Activated CD8-positive, alpha-beta T cell treated with anti-CD3 and anti-CD28 coated beads for 36 hours (primary cell): ENCODE data around the gene RFC2. TPM values are rescaled to one million over a fixed set of nuclear protein-coding genes. Genes with fewer than 3 reads are reported as not detected.

Experiments
- ATAC-seq: fragments of 200-7000 bp; cut with Tn5 transposase; one replicate; pipeline ENCODE4 v1.10.0; 2021; ENCODE audit warnings: mild to moderate bottlenecking, moderate library complexity
- CTCF ChIA-PET: fragments of 350-600 bp; sonication (Branson Sonifier 250); formaldehyde crosslinking; loops from one replicate; lab custom pipeline; 2021; ENCODE audit warnings: antibody characterized with exemption; lab: Charles Lee
- POLR2A ChIA-PET: fragments of 350-600 bp; sonication (Branson Sonifier 250); formaldehyde crosslinking; loops from one replicate; lab custom pipeline; 2021; ENCODE audit warnings: antibody characterized with exemption; lab: Charles Lee
- DNase-seq: peaks from one replicate; pipeline ENCODE4 v3.0.0-alpha.2; 2020
- H3K27ac Mint-ChIP-seq: one replicate; pipeline ENCODE4 v1.8.0; 2021; ENCODE audit warnings: mild to moderate bottlenecking, mixed read lengths
- H3K27me3 Mint-ChIP-seq: one replicate; pipeline ENCODE4 v1.8.0; 2021; ENCODE audit warnings: mixed read lengths
- H3K36me3 Mint-ChIP-seq: one replicate; pipeline ENCODE4 v1.8.0; 2021; ENCODE audit warnings: low read depth, mixed read lengths
- H3K4me1 Mint-ChIP-seq: one replicate; pipeline ENCODE4 v1.8.0; 2021; ENCODE audit warnings: low read depth, mixed read lengths
- H3K4me3 Mint-ChIP-seq: one replicate; pipeline ENCODE4 v1.8.0; 2021; ENCODE audit warnings: mild to moderate bottlenecking, moderate library complexity, mixed read lengths
- H3K9me3 Mint-ChIP-seq: one replicate; pipeline ENCODE4 v1.8.0; 2021; ENCODE audit warnings: mixed read lengths
- intact Hi-C: fragments of 100-400 bp; cut with micrococcal nuclease; formaldehyde crosslinking; loops from one replicate; pipeline ENCODE4 v1.10.0; 2022
- total RNA-seq, 2 experiments: library from RNA; stranded (reverse); gene quantifications; one replicate each; pipeline ENCODE4 v1.2.3, GENCODE V29; 2021
- TF ChIP-seq, protein P1 (sequence below): fragments of 200-600 bp; IDR thresholded peaks from one replicate; pipeline ENCODE4 v1.8.0; 2022; ENCODE audit warnings: antibody characterized with exemption, mild to moderate bottlenecking

The RFC2 gene
- total RNA-seq, 2 experiments from 2014 or later = 90.7 to 91.8 TPM

DNA sequence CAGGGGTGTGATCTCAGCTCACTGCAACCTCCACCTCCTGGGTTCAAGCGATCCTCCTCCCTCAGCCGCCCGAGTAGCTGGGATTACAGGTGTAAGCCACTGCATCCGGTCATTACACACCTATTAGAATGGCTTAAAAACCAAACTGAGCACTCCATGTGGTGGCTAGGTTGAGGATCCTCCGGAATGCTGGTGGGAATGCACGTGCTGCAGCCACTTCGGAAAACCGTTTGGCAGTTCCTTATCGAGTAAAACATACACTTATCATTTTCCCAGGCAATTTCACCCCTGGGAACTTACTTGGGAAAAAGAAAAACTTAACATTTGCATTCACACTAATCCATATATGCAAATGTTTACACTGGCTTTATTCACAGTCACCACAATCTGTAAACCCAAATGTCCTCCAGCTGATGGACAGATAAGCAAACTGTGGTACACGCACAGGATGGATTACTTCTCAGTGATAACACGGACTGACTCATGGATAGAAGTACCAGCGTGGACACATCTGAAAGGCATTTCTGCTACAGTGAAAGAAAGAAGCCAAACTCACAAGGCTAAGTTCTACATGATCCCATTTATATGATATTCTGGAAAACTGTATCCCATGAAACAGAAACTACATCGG is 20.4 kb downstream of the RFC2 start:
- DNase-seq (no peak), ATAC-seq (no peak)
- H3K4me1 Mint-ChIP-seq = peaks cover 3% of the 10 kb centered on the region
- H3K27ac Mint-ChIP-seq = no peak overlapping the region
- POLR2A ChIA-PET = no interaction called here
- TF ChIP-seq, protein P1, sequence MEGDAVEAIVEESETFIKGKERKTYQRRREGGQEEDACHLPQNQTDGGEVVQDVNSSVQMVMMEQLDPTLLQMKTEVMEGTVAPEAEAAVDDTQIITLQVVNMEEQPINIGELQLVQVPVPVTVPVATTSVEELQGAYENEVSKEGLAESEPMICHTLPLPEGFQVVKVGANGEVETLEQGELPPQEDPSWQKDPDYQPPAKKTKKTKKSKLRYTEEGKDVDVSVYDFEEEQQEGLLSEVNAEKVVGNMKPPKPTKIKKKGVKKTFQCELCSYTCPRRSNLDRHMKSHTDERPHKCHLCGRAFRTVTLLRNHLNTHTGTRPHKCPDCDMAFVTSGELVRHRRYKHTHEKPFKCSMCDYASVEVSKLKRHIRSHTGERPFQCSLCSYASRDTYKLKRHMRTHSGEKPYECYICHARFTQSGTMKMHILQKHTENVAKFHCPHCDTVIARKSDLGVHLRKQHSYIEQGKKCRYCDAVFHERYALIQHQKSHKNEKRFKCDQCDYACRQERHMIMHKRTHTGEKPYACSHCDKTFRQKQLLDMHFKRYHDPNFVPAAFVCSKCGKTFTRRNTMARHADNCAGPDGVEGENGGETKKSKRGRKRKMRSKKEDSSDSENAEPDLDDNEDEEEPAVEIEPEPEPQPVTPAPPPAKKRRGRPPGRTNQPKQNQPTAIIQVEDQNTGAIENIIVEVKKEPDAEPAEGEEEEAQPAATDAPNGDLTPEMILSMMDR = no peak
- peaks cover 49% of the 10 kb centered on the region for H3K36me3 Mint-ChIP-seq
- CTCF ChIA-PET = interaction anchor here (1.0 kb wide), 1 partner anchor 27 kb away, joined by 3 read pairs; no protein-coding TSS in a partner anchor
- no peak overlapping the region for H3K4me3 Mint-ChIP-seq
- no peaks in the 10 kb centered on the region for H3K9me3 Mint-ChIP-seq
- intact Hi-C loops = no loop called here
- H3K27me3 Mint-ChIP-seq = no peaks in the 10 kb centered on the region

DNA sequence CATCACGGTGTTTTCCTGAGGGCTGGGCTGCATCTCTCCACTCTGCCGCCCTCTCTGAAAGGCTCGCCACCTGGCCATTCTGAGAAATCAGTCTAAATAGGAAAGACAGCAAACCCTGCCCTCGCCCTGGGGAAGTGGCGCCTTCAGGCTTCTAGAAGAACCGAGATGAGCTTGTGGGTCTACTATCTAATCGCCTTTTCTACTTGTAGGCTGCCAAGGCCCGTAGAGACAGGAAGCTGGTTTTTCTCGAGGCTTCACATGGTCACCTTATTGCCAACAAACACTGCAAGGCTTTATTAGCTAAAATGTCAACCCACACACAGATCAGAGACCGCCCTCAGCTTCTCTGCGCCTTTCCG is 23.0 kb downstream of the RFC2 start:
- Mint-ChIP-seq H3K4me1 (peaks cover 3% of the 10 kb centered on the region), H3K27ac (no peak overlapping the region), H3K4me3 (no peak overlapping the region), H3K9me3 (no peaks in the 10 kb centered on the region), H3K27me3 (no peaks in the 10 kb centered on the region), H3K36me3 (peaks cover 39% of the 10 kb centered on the region)
- TF ChIP-seq, protein P1 = no peak
- no peak for ATAC-seq
- intact Hi-C loops = no loop called here
- ChIA-PET CTCF (interaction anchor here (1.2 kb wide), 1 partner anchor 25 kb away, joined by 7 read pairs; no protein-coding TSS in a partner anchor), POLR2A (interaction anchor here (0.8 to 0.9 kb wide), 2 partner anchors 8 to 11 kb away, joined by 3 read pairs; no protein-coding TSS in a partner anchor)
- no peak for DNase-seq

DNA sequence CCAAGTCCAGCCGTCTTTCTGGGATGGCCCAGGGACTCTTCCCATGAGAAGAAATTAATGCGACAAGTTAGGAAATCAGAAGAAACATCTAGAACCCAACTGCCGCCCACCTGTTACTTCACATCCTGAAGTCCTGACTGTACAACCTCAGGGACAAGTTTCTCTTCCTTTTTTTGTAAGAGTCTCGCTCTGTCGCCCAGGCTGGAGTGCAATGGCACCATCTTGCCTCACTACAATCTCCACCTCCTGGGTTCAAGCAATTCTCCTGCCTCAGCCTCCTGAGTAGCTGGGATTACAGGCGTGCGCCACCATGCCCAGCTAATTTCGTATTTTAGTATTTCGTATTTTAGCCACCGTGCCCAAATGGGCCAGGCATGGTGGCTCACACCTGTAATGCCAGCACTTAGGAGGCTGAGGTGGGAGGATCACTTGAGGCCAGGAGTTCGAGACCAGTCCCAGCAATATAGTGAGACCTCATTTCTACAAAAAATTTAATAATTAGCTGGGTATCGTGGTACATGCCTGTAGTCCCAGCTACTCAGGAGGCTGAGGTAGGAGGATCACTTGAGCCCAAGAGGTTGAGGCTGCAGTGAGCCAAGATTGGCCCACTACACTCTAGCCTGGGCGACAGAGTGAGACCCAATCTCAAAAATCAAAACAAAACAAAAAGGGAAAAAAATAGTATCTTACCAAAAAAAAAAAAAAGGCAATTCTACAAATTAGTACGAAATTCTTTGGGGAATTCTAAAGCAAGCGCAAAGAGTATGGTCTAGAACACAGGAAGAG is 23.6 kb downstream of the RFC2 start:
- ATAC-seq (no peak), DNase-seq (no peak)
- Mint-ChIP-seq H3K36me3 (peaks cover 40% of the 10 kb centered on the region), H3K27ac (no peak overlapping the region), H3K4me1 (peaks cover 3% of the 10 kb centered on the region), H3K4me3 (no peak overlapping the region), H3K9me3 (no peaks in the 10 kb centered on the region), H3K27me3 (no peaks in the 10 kb centered on the region)
- intact Hi-C loops = no loop called here
- POLR2A ChIA-PET = interaction anchor here (0.6 to 1.7 kb wide), 5 partner anchors 8 to 147 kb away, joined by 3 to 5 read pairs (median 3); no protein-coding TSS in a partner anchor
- CTCF ChIA-PET = interaction anchor here (1.2 kb wide), 1 partner anchor 24 kb away, joined by 7 read pairs; no protein-coding TSS in a partner anchor
- TF ChIP-seq, protein P1 = no peak

GRCh38 chr7:74228951-74229900 is 25.0 kb downstream of the RFC2 start:
- ChIA-PET CTCF (no interaction called here), POLR2A (interaction anchor here (0.6 to 1.7 kb wide), 4 partner anchors 9 to 176 kb away, joined by 3 to 5 read pairs (median 3); no protein-coding TSS in a partner anchor)
- peaks cover 33% of the 10 kb centered on the region for H3K36me3 Mint-ChIP-seq
- no peak for ATAC-seq
- no peaks in the 10 kb centered on the region for H3K27me3 Mint-ChIP-seq
- no peak overlapping the region for H3K4me3 Mint-ChIP-seq
- H3K4me1 Mint-ChIP-seq = peaks cover 3% of the 10 kb centered on the region
- DNase-seq = no peak
- TF ChIP-seq, protein P1 = no peak
- H3K27ac Mint-ChIP-seq = no peak overlapping the region
- intact Hi-C loops = no loop called here
- no peaks in the 10 kb centered on the region for H3K9me3 Mint-ChIP-seq
